ENCODE measurements around the gene CENPH.
"Not testable (repeated sequence)": the region's sequence is repeated elsewhere in the genome, so short reads cannot be mapped to it uniquely, and the experiment has no call there.

Gene CENPH

DNA sequence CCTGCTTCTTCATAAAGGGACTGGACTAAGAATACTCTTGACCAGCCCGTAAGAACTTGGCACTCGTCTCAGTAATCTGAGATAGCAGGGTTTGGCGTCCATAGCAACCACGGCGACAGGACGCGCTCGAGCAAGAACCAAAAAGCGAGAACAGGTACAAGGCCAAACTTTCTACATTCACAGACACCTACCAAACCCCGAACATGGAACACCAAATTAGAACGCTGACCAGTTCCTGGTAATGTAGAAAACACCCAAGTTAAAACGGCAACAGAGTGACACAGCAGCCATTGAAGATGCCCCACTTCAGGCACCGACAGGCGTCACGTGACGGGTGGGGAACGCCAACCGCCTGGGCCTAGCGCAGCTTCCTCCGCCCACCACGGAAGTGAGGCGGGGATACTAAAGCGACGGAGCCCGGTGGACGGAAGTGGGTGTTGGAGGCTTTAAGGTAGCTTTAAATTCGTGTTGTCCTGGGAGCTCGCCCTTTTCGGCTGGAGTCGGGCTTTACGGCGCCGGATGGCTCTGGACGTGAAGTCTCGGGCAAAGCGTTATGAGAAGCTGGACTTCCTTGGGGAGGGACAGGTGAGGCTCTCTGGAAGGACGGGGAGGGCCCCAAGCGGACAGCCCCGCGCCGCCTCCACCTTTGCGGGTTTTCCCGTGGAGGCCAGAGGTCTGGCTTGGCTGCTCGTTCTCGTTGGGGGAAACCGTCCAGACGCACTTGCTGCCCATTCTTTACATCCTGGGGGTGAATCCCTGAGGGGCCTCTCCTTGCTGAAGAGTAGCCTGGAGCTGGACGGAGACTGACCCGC is 45.3 kb downstream of the CENPH start, which contains the start of gene CDK7:
TSS of gene CDK7 (plus strand) at position 430 of the 812 bp plus-strand sequence. CDS start at position 520, 90 bp downstream.
- H3K27me3 ChIP-seq (ENCODE audit: control insufficient read depth, insufficient read depth, low read length) = no peaks in the 10 kb centered on the region
- peak within 1 kb of the TSS; percentile 100 for H3K4me3 ChIP-seq (ENCODE audit: low read depth, low read length)
- H3K4me1 ChIP-seq (ENCODE audit: control insufficient read depth, insufficient read depth, low read length) = no peaks in the 10 kb centered on the region
- no peaks in the 10 kb centered on the region for H3K9me3 ChIP-seq (ENCODE audit: control insufficient read depth, insufficient read depth, low read length)
- H3K36me3 ChIP-seq (ENCODE audit: control insufficient read depth, insufficient read depth, low read length) = peaks cover 14% of the 10 kb centered on the region
- H3K9ac ChIP-seq (ENCODE audit: low read depth, low read length) = peak within 1 kb of the TSS; percentile 92

DNA sequence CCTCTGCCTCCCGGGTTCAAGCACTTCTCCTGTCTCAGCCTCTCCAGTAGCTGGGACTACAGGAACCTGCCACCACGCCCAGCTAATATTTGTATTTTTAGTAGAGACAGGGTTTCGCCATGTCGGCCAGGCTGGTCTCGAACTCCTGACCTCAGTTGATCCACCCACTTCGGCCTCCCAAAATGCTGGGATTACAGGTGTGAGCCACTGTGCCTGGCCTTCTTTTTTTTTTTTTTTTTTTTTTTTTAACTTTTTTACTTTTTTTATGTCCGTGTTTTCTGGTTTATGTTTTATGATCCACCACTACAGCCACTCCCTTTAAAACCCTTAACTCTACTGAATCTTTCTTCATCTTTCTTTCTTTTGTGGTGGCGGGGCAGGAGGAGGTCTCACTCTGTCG is 47.4 kb downstream of the CENPH start:
- H3K4me1 ChIP-seq (ENCODE audit: control insufficient read depth, insufficient read depth, low read length); H3K9me3 ChIP-seq (ENCODE audit: control insufficient read depth, insufficient read depth, low read length); H3K4me3 ChIP-seq (ENCODE audit: low read depth, low read length); H3K9ac ChIP-seq (ENCODE audit: low read depth, low read length); H3K27me3 ChIP-seq (ENCODE audit: control insufficient read depth, insufficient read depth, low read length): not testable (repeated sequence)
- H3K36me3 ChIP-seq (ENCODE audit: control insufficient read depth, insufficient read depth, low read length) = peaks cover 14% of the 10 kb centered on the region

DNA sequence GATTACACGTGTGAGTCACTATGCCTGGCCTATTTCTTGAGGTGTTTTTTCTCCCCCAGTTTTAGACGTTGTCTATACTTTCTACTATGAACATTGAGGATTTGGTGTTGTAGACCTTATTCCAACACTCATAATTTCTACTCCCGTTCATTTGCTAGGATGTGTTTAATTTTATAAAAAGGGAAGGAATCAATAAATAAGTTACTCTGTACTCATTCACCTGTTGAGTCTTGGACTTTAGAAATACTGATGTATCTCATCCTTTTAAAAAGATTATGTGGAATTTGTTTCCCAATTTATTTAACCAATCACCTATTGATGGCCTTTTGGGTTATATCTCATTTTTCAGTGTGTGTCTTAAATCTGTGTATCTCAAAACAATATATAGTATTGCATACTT is 48.5 kb downstream of the CENPH start:
- Histone ChIP-seq H3K4me1 (ENCODE audit: control insufficient read depth, insufficient read depth, low read length) (no peaks in the 10 kb centered on the region), H3K9me3 (ENCODE audit: control insufficient read depth, insufficient read depth, low read length) (no peaks in the 10 kb centered on the region), H3K4me3 (ENCODE audit: low read depth, low read length) (no peak overlapping the region), H3K36me3 (ENCODE audit: control insufficient read depth, insufficient read depth, low read length) (peaks cover 14% of the 10 kb centered on the region), H3K9ac (ENCODE audit: low read depth, low read length) (no peak overlapping the region), H3K27me3 (ENCODE audit: control insufficient read depth, insufficient read depth, low read length) (no peaks in the 10 kb centered on the region)

DNA sequence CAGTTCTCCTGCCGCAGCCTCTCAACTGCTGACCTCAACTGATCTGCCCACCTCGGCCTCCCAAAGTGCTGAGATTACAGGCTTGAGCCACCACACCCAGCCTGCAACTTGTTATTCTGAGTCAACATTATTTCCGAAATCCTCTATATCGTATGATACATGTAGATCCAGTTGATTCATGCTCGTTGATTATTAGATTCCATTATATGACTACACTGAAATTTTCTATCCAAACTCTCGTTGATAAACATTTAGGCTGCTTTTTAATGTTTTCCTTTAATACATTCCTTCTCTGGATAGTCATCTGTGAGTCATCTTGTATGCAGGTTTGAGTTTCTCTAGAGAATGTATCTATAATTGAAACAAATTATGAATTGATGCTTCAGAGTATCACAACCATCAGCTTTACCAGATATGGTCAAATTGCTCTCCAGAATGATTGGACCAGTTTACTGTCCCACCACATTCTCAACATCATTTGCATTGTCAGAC is 49.4 kb downstream of the CENPH start:
- Histone ChIP-seq H3K9me3 (ENCODE audit: control insufficient read depth, insufficient read depth, low read length) (no peaks in the 10 kb centered on the region), H3K36me3 (ENCODE audit: control insufficient read depth, insufficient read depth, low read length) (peaks cover 14% of the 10 kb centered on the region), H3K9ac (ENCODE audit: low read depth, low read length) (no peak overlapping the region), H3K27me3 (ENCODE audit: control insufficient read depth, insufficient read depth, low read length) (no peaks in the 10 kb centered on the region), H3K4me3 (ENCODE audit: low read depth, low read length) (no peak overlapping the region), H3K4me1 (ENCODE audit: control insufficient read depth, insufficient read depth, low read length) (no peaks in the 10 kb centered on the region)

DNA sequence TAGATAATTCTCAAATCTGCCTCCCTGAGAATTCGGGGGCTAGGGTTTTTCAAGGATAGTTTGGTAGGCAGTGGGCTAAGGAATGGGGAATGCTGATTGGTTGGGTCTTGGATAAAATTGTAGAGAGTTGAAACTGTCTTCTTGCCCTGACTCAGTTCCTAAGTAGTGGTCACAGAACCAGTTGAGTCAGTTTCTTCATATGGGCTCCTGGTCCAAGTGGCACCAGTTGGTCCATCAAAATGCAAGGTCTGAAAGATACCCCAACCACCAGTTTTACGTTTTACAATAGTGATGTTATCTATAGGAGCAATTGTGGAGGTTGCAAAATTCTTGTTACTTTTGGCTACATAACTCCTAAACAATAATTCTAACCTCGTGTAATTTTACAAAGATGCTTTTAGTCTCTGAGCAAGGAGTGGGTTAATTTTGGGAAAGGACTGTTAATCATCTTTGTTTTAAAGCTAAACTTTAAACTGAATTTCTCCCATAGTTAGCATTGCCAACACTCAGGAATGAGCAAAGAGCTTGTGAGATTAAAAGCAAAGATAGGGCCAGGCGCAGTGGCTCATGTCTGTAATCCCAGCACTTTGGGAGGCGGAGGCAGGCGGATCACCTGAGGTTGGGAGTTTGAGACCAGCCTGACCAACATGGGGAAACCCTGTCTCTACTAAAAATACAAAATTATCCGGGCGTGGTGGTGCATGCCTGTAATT is 53.0 kb downstream of the CENPH start:
- H3K27me3 ChIP-seq (ENCODE audit: control insufficient read depth, insufficient read depth, low read length) = no peaks in the 10 kb centered on the region
- H3K36me3 ChIP-seq (ENCODE audit: control insufficient read depth, insufficient read depth, low read length) = peaks cover 7% of the 10 kb centered on the region
- no peaks in the 10 kb centered on the region for H3K4me1 ChIP-seq (ENCODE audit: control insufficient read depth, insufficient read depth, low read length)
- no peak overlapping the region for H3K9ac ChIP-seq (ENCODE audit: low read depth, low read length)
- no peaks in the 10 kb centered on the region for H3K9me3 ChIP-seq (ENCODE audit: control insufficient read depth, insufficient read depth, low read length)
- H3K4me3 ChIP-seq (ENCODE audit: low read depth, low read length) = no peak overlapping the region

DNA sequence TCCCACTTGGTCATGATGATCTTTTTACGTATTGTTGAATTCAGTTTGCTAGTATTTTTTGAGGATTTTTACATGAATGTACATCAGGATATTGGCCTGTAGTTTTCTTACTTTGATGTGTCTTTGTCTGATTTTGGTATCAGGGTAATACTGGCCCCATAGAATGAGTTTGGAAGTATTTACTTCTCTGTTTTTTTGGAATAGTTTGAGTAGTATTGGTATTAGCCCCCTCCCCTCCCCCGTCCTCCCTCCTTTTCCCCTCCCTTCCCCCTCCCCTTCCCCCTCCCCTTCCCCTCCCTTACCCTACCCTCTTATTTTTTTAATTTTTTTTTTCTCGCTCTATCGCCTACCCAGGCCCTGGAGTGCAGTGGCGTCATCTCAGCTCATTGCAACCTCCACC is 55.6 kb downstream of the CENPH start:
- no peak overlapping the region for H3K9ac ChIP-seq (ENCODE audit: low read depth, low read length)
- H3K36me3 ChIP-seq (ENCODE audit: control insufficient read depth, insufficient read depth, low read length) = no peaks in the 10 kb centered on the region
- no peaks in the 10 kb centered on the region for H3K27me3 ChIP-seq (ENCODE audit: control insufficient read depth, insufficient read depth, low read length)
- H3K4me3 ChIP-seq (ENCODE audit: low read depth, low read length) = no peak overlapping the region
- no peaks in the 10 kb centered on the region for H3K4me1 ChIP-seq (ENCODE audit: control insufficient read depth, insufficient read depth, low read length)
- no peaks in the 10 kb centered on the region for H3K9me3 ChIP-seq (ENCODE audit: control insufficient read depth, insufficient read depth, low read length)

DNA sequence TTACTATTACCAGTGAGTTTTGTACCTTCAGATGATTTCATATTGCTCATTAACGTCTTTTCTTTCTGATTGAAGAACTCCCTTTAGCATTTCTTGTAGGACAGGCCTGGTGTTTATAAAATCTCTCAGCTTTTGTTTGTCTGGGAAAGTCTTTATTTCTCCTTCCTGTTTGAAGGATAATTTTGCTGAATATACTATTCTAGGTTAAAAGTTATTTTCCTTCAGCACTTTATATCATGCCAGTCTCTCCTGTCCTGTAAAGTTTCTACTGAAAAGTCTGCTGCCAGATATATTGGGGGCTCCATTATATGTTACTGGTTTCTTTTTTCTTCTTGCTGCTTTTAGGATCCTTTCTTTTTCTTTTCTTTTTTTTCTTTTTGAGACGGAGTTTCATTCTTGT is 58.6 kb downstream of the CENPH start:
- no peaks in the 10 kb centered on the region for H3K27me3 ChIP-seq (ENCODE audit: control insufficient read depth, insufficient read depth, low read length)
- no peak overlapping the region for H3K9ac ChIP-seq (ENCODE audit: low read depth, low read length)
- H3K4me1 ChIP-seq (ENCODE audit: control insufficient read depth, insufficient read depth, low read length) = no peaks in the 10 kb centered on the region
- H3K9me3 ChIP-seq (ENCODE audit: control insufficient read depth, insufficient read depth, low read length) = no peaks in the 10 kb centered on the region
- H3K4me3 ChIP-seq (ENCODE audit: low read depth, low read length) = no peak overlapping the region
- no peaks in the 10 kb centered on the region for H3K36me3 ChIP-seq (ENCODE audit: control insufficient read depth, insufficient read depth, low read length)

DNA sequence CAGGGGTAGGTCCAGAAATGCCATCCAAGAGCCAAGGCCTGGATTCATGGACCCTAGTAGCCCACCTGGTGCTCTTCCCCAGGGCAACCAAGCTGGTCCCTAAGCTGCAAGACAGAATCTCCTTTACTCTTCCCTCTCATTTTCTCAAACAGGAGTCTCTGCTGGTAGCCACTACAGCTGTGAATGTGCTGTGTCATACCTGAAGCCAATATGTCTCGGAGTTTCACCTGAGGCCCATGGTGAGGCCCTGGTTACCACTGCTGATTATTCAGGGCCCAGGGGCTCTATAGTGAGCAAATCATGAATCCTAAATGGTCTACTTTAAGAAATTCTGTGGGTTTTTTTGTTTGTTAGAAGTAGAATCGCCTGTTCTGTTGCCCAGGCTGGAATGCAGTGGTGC is 61.2 kb downstream of the CENPH start:
- no peaks in the 10 kb centered on the region for H3K36me3 ChIP-seq (ENCODE audit: control insufficient read depth, insufficient read depth, low read length)
- H3K4me3 ChIP-seq (ENCODE audit: low read depth, low read length) = no peak overlapping the region
- H3K4me1 ChIP-seq (ENCODE audit: control insufficient read depth, insufficient read depth, low read length) = no peaks in the 10 kb centered on the region
- no peaks in the 10 kb centered on the region for H3K27me3 ChIP-seq (ENCODE audit: control insufficient read depth, insufficient read depth, low read length)
- no peaks in the 10 kb centered on the region for H3K9me3 ChIP-seq (ENCODE audit: control insufficient read depth, insufficient read depth, low read length)
- H3K9ac ChIP-seq (ENCODE audit: low read depth, low read length) = no peak overlapping the region

DNA sequence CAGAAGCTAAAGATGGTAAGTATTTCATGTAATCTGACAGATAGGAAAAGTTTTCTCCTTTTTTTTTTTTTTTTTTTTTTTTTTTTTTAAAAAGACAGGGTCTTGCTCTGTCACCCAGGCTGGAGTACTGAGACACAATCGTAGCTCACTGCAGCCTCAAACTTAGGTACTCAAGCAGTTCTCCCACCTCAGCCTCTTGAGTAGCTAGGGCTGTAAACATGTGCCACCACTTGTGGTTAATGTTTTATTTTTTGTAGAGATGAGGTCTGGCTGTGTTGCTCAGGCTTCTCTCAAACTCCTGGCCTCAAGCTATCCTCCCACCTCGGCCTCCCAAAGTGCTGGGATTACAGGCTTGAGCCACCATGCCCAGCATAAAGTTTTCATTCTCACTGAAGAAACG is 63.1 kb downstream of the CENPH start:
- no peaks in the 10 kb centered on the region for H3K9me3 ChIP-seq (ENCODE audit: control insufficient read depth, insufficient read depth, low read length)
- no peak overlapping the region for H3K9ac ChIP-seq (ENCODE audit: low read depth, low read length)
- no peak overlapping the region for H3K4me3 ChIP-seq (ENCODE audit: low read depth, low read length)
- no peaks in the 10 kb centered on the region for H3K4me1 ChIP-seq (ENCODE audit: control insufficient read depth, insufficient read depth, low read length)
- H3K36me3 ChIP-seq (ENCODE audit: control insufficient read depth, insufficient read depth, low read length) = peaks cover 5% of the 10 kb centered on the region
- H3K27me3 ChIP-seq (ENCODE audit: control insufficient read depth, insufficient read depth, low read length) = no peaks in the 10 kb centered on the region

DNA sequence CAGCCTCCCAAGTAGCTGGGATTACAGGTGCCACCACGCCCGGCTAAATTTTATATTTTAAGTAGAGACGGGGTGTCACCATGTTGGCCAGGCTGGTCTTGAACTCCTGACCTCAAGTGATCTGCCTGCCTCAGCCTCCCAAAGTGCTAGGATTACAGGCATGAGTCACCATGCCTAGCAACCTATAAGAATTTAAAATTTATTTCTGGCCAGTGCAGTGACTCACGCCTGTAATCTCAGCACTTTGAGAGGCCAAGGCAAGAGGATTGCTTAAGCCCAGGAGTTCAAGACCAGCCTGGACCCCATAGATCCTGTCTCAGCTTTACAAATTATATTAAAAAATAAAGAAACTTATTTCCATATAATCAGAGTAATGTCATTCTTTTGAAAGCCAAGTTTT is 66.6 kb downstream of the CENPH start:
- H3K27me3 ChIP-seq (ENCODE audit: control insufficient read depth, insufficient read depth, low read length); H3K4me3 ChIP-seq (ENCODE audit: low read depth, low read length); H3K9ac ChIP-seq (ENCODE audit: low read depth, low read length); H3K4me1 ChIP-seq (ENCODE audit: control insufficient read depth, insufficient read depth, low read length); H3K9me3 ChIP-seq (ENCODE audit: control insufficient read depth, insufficient read depth, low read length): not testable (repeated sequence)
- peaks cover 13% of the 10 kb centered on the region for H3K36me3 ChIP-seq (ENCODE audit: control insufficient read depth, insufficient read depth, low read length)

DNA sequence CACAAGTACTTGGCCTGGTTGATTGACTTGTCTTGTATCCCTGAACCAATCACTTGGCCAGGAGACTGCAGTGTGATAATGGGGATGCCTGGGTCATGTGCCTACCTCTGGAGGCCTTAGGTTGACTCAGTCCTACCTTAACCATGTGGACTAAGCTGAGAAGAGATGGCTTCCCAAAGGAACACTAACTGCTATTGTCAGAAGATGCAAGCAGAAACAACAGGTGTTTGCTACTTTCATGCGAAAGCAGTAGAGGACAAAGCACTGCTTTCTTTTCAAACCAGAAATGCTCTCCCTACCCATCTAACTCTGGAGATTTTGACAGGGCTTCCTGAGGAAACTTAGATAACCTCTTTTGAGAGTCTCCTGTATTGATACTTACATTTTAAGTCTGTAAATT is 68.2 kb downstream of the CENPH start:
- no peak overlapping the region for H3K4me3 ChIP-seq (ENCODE audit: low read depth, low read length)
- H3K4me1 ChIP-seq (ENCODE audit: control insufficient read depth, insufficient read depth, low read length) = no peaks in the 10 kb centered on the region
- H3K36me3 ChIP-seq (ENCODE audit: control insufficient read depth, insufficient read depth, low read length) = peaks cover 17% of the 10 kb centered on the region
- H3K9ac ChIP-seq (ENCODE audit: low read depth, low read length) = no peak overlapping the region
- H3K9me3 ChIP-seq (ENCODE audit: control insufficient read depth, insufficient read depth, low read length) = no peaks in the 10 kb centered on the region
- no peaks in the 10 kb centered on the region for H3K27me3 ChIP-seq (ENCODE audit: control insufficient read depth, insufficient read depth, low read length)

Data from iPS-15b (cell line).